GM18499 (cell line): Measurements from ENCODE around the gene SPATA7.

ENCODE experiments used
- ATAC-seq: cut with Tn5 transposase; IDR thresholded peaks from one replicate; pipeline ENCODE4 v1.9.1; 2021; ENCODE audit warnings: moderate number of reproducible peaks; ENCODE audit not compliant: insufficient read depth, unreplicated experiment

Gene SPATA7

GRCh38 chr14:88411039-88411438, 25.6 kb downstream of the SPATA7 start:
- no peak for ATAC-seq

GRCh38 chr14:88417594-88417993, 32.1 kb downstream of the SPATA7 start:
- ATAC-seq: no peak

GRCh38 chr14:88420187-88420586, 34.7 kb downstream of the SPATA7 start:
- ATAC-seq: no peak

- no peak for ATAC-seq
These were observed 35.8 kb downstream of the SPATA7 start for GRCh38 chr14:88421286-88421685.

GRCh38 chr14:88422047-88422446, 36.6 kb downstream of the SPATA7 start:
- no peak for ATAC-seq

GRCh38 chr14:88422919-88423650, 37.6 kb downstream of the SPATA7 start:
- ATAC-seq: no peak

GRCh38 chr14:88424573-88424972, 39.1 kb downstream of the SPATA7 start:
- no peak for ATAC-seq

- no peak for ATAC-seq
These were observed 40.8 kb downstream of the SPATA7 start for GRCh38 chr14:88426271-88426670.

GRCh38 chr14:88430976-88431375, 45.5 kb downstream of the SPATA7 start:
- ATAC-seq: no peak

- no peak for ATAC-seq
These were observed 52.2 kb downstream of the SPATA7 start for GRCh38 chr14:88437658-88438057.

GRCh38 chr14:88439088-88439487, 53.6 kb downstream of the SPATA7 start:
- ATAC-seq: no peak

GRCh38 chr14:88452231-88452630, 66.8 kb downstream of the SPATA7 start:
- ATAC-seq: no peak

- ATAC-seq: no peak
These were observed 69.4 kb downstream of the SPATA7 start for GRCh38 chr14:88454886-88455285.

GRCh38 chr14:88463318-88463717, 77.9 kb downstream of the SPATA7 start:
- no peak for ATAC-seq

GRCh38 chr14:88468406-88468805, 82.9 kb downstream of the SPATA7 start:
- ATAC-seq: no peak

GRCh38 chr14:88470542-88471440, 85.3 kb downstream of the SPATA7 start:
- no peak for ATAC-seq

GRCh38 chr14:88473791-88474190, 88.3 kb downstream of the SPATA7 start:
- no peak for ATAC-seq

GRCh38 chr14:88476214-88476774, 90.8 kb downstream of the SPATA7 start:
- ATAC-seq: no peak

- ATAC-seq: no peak
These were observed 91.4 kb downstream of the SPATA7 start for GRCh38 chr14:88476825-88477224.

GRCh38 chr14:88477513-88478250, 92.2 kb downstream of the SPATA7 start:
- no peak for ATAC-seq
